ENCODE data around the gene MYL12A. TPM values are rescaled to one million over a fixed set of nuclear protein-coding genes. Genes with fewer than 3 reads are reported as not detected.

The MYL12A gene
- total and polyA plus RNA-seq, 7 donors, result 165 to 1,173 (median 208) TPM

DNA sequence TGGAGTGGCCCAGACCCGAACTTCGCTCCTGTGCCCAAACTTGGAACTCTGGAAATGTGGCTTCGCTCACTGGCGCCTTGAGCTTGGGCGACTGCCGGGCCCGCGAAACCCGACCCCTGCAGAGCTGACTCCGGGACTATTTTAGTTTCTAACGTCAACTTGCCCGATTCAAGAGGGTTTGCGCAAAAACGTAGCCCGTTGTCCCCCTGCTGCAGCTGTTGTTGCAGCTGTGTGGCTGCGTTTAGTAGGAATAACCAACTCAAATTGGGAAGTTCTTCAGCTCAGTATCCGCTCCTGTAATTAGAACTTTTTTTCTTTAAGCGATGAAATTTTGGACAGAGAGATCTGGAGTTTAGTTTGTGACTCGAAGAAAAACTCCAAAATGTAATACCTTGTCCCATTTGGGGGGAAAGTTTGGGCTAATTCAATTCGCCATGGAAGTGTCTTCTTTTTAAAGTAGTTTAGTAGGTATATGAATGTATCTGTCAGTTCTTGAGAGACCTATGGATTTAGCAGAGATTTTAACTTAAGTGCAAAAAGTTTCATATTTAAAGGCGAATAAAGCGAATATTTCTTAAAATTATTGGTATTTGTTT, 559 bp downstream of the MYL12A start:
- 0% methylated on average over 22 of the region's 22 CpGs for WGBS, 2 donors
- H3K27ac ChIP-seq, result peak overlapping the region; percentile 100
- H3K4me3 ChIP-seq, result peak overlapping the region; percentile 98 to 100 (median 99)
- H3K36me3 ChIP-seq, result peaks cover 0 to 6% (median 0%) of the 10 kb centered on the region in 4 donors
- no peaks in the 10 kb centered on the region for H3K9me3 ChIP-seq
- no peaks in the 10 kb centered on the region for H3K27me3 ChIP-seq
- DNase-seq, result peak; percentile 78
- intact Hi-C loops (cut with DNase I), result loop anchor here (5.0 kb wide), 4 partner anchors 76 to 591 kb away; partner anchors contain the start of genes LPIN2 and SMCHD1
- no peak for TF ChIP-seq CTCF (IDR thresholded peaks at IDR 0.05)
- no peak for TF ChIP-seq EP300 (IDR thresholded peaks at IDR 0.05)
- TF ChIP-seq POLR2A (IDR thresholded peaks at IDR 0.05), result no peak
- no peak for TF ChIP-seq POLR2AphosphoS5 (IDR thresholded peaks at IDR 0.05)
- peaks cover 0 to 56% (median 45%) of the 10 kb centered on the region in 4 donors for H3K4me1 ChIP-seq

DNA sequence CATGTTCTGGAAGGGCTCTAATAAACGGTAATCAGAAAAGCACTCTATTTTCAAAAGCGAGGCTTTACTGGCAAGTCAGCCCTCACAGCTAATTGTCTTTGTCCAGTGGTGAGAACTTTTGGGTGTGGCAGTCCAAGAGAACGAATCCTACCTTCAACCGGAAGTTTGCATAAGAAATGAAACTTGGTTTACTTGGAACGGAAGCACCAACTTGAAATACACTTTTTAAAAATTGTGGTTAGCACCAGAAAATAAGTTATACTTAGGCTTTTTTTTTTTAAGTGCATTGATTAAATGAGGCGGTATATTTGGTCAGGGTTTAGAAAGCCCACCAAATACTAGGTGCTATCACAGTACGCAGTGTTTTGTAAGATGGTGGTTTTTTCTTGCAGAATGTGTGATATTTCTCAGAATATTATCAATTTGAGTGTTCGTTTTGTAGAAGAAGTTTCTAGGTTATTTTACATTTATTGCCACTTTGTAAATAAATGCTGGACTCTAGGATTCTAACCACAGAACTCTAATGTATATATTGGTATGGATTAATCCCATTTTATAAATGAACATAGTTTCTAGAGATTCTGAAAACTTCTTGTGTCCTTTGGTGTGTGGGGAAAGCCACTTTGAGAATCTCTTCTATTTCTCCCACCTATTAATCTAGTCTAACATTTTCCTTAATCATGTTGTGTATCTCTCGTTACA, 1.2 kb downstream of the MYL12A start:
- Histone ChIP-seq H3K27me3 (no peaks in the 10 kb centered on the region), H3K27ac (peak overlapping the region; percentile 100), H3K4me3 (peak overlapping the region; percentile 98 to 100 (median 99)), H3K36me3 (peaks cover 4 to 12% (median 5%) of the 10 kb centered on the region in 4 donors), H3K4me1 (peaks cover 0 to 62% (median 49%) of the 10 kb centered on the region in 4 donors), H3K9me3 (no peaks in the 10 kb centered on the region)
- TF ChIP-seq POLR2AphosphoS5 (IDR thresholded peaks at IDR 0.05) (peak in 2 of 4 donors; percentile 20 to 42), POLR2A (IDR thresholded peaks at IDR 0.05) (peak in 1 of 2 donors; percentile 13), CTCF (IDR thresholded peaks at IDR 0.05) (no peak), EP300 (IDR thresholded peaks at IDR 0.05) (no peak)
- intact Hi-C loops (cut with DNase I), result loop anchor here (5.0 kb wide), 4 partner anchors 77 to 592 kb away; partner anchors contain the start of genes LPIN2 and SMCHD1
- 9 to 10% methylated on average over 9 of the region's 9 CpGs for WGBS, 2 donors
- no peak for DNase-seq

- TF ChIP-seq POLR2A (IDR thresholded peaks at IDR 0.05) (no peak), POLR2AphosphoS5 (IDR thresholded peaks at IDR 0.05) (no peak), EP300 (IDR thresholded peaks at IDR 0.05) (no peak), CTCF (IDR thresholded peaks at IDR 0.05) (no peak)
- intact Hi-C loops (cut with DNase I), result no loop called here
- H3K4me3 ChIP-seq, result no peak overlapping the region
These were observed 2.9 kb downstream of the MYL12A start for GRCh38 chr18:3250237-3251107.

DNA sequence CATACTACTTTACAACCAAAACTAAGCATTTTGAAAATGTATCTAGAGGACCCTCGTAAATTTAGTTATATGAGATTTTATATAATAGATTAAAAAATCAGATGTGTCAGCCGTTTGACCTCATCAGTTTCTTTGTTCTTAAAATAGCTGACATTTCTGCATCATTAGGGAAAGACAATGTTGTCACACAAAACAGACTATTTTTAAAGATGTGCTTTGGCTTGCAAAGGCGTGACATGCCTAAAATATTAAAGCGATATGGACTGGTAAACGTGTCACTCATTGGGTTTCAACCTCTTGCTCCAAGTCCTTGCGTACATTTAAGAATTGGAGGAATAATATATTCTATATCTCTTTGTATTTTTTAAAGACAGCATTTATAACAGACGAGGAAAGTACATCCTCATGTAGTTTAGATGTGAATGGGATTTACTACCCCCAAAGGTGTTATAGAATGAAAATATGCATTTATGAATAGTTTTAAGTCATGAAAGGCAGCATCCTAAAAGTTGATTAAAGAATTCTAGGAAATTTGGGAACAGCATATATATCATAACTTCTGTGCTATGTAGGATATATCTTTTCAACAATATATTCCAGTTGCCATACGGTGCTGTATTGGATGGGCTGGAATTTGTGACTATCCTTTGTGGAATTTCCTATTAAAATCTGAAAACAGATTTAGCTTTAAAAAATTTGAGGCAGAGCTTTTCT, 3.8 kb downstream of the MYL12A start:
- Histone ChIP-seq H3K4me1 (peaks cover 0 to 61% (median 46%) of the 10 kb centered on the region in 4 donors), H3K27ac (peak overlapping the region; percentile 35 to 100 (median 100)), H3K9me3 (no peaks in the 10 kb centered on the region), H3K4me3 (no peak overlapping the region), H3K27me3 (no peaks in the 10 kb centered on the region), H3K36me3 (peaks cover 25 to 38% (median 27%) of the 10 kb centered on the region in 4 donors)
- TF ChIP-seq POLR2A (IDR thresholded peaks at IDR 0.05) (no peak), POLR2AphosphoS5 (IDR thresholded peaks at IDR 0.05) (no peak), CTCF (IDR thresholded peaks at IDR 0.05) (no peak), EP300 (IDR thresholded peaks at IDR 0.05) (no peak)
- DNase-seq, result no peak
- WGBS, 2 donors, result 73 to 80% methylated on average over 8 of the region's 8 CpGs
- intact Hi-C loops (cut with DNase I), result no loop called here

More at GRCh38 chr18:3250237-3251107, 2.9 kb downstream of the MYL12A start:
- WGBS, 2 donors, result 41 to 44% methylated on average over 6 of the region's 6 CpGs
- Histone ChIP-seq H3K4me1 (peaks cover 0 to 58% (median 46%) of the 10 kb centered on the region in 4 donors), H3K36me3 (peaks cover 17 to 29% (median 22%) of the 10 kb centered on the region in 4 donors), H3K27me3 (no peaks in the 10 kb centered on the region), H3K9me3 (no peaks in the 10 kb centered on the region), H3K27ac (peak overlapping the region; percentile 43 to 100 (median 100))
- no peak for DNase-seq
